ENCODE measurements around the gene HOXD3. TPM values are rescaled to one million over a fixed set of nuclear protein-coding genes. Genes with fewer than 3 reads are reported as not detected.

Gene HOXD3
- total and polyA plus RNA-seq, 9 of the 15 experiments (the other 6 are each of a cell fraction or from before 2014, with no cell fraction given), result not detected

DNA sequence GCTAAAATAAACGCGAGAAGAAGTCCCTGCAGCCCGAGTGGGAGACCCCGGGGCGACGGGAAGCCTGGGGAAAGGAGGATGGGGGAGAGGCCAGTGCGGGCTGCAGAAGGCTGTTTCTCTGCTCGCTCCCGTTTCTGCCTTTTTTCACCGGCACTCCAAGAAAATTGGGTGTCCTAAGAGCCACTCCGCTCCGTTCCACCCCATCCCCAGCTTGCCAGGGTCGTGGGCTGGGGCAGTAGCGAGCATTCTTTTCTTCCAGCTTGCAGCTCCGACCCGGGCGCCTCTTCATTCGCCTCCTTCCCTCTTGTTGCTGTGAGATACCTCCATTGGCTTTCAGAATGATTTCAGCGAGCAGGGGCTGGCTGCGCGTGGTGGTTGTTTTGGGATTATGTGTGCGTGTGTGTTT, 1.1 kb downstream of the HOXD3 start:
- Histone ChIP-seq H3K79me2 (ENCODE audit: control insufficient read depth, insufficient read depth, low read length) (no peaks in the 10 kb centered on the region), H4K20me1 (replicated peaks; ENCODE audit: control insufficient read depth, insufficient read depth, low read length) (peaks cover 8% of the 10 kb centered on the region), H3K9ac (ENCODE audit: insufficient read depth in 1 of 2, low read depth in 2 of 2, low read length in 2 of 2) (no peak overlapping the region), H3K36me3 (ENCODE audit: control insufficient read depth, insufficient read depth, low read length) (no peaks in the 10 kb centered on the region), H3K4me2 (ENCODE audit: insufficient read depth, low read length) (no peak overlapping the region), H2AFZ (ENCODE audit: low read depth, low read length) (no peak overlapping the region), H3K9me1 (ENCODE audit: control insufficient read depth, insufficient read depth, low read length) (no peaks in the 10 kb centered on the region), H3K27me3 (ENCODE audit: control insufficient read depth in 2 of 2, insufficient read depth in 2 of 2, low read length in 2 of 2) (peaks cover 71 to 73% of the 10 kb centered on the region in 2 experiments), H3K4me1 (replicated peaks in 1 of 2; ENCODE audit: control insufficient read depth in 2 of 2, insufficient read depth in 2 of 2, low read length in 2 of 2) (peaks cover 0 to 18% of the 10 kb centered on the region in 2 experiments; a peak in 2 of 5 replicates), H3K27ac (ENCODE audit: extremely low read depth, low read depth, low read length) (no peak overlapping the region), H3K4me3 (no peak overlapping the region), H3K9me3 (replicated peaks; ENCODE audit: control insufficient read depth, insufficient read depth, low read depth, low read length) (no peaks in the 10 kb centered on the region)
- ATAC-seq, result no peak
- FAIRE-seq, result no peak
- WGBS (ENCODE audit: insufficient coverage, low coverage, missing lambda C conversion rate), result 8% methylated on average over 22 of the region's 22 CpGs
- no TSS peak for BruUV-seq (replicated peaks)
- DNase-seq (ENCODE audit: extremely low read depth in 1 of 4, low spot score in 3 of 4), result no peak
- CTCF ChIA-PET (ENCODE audit: low intra/inter-chr PET ratio), result no interaction called here
- TF ChIP-seq HDAC1 (IDR thresholded peaks at IDR 0.05) (no peak), POLR3A (IDR thresholded peaks at IDR 0.05; ENCODE audit: borderline replicate concordance, extremely low read depth, insufficient read depth, insufficient read length) (no peak), NFATC3 (IDR thresholded peaks at IDR 0.05) (no peak), ARID2 (IDR thresholded peaks at IDR 0.05) (no peak), ZNF57 (CRISPR knock-in tag; IDR thresholded peaks at IDR 0.05) (no peak), CCAR2 (IDR thresholded peaks at IDR 0.05; ENCODE audit: low read depth, low read length) (no peak), ELF1 (tag; IDR thresholded peaks at IDR 0.05) (no peak), IRF2 (CRISPR knock-in tag; IDR thresholded peaks at IDR 0.05) (no peak), ZNF717 (CRISPR knock-in tag; IDR thresholded peaks at IDR 0.05) (no peak), ZFP1 (CRISPR knock-in tag; IDR thresholded peaks at IDR 0.05) (no peak), COPS2 (conservative IDR thresholded peaks at IDR 0.05) (no peak)
- TF ChIP-seq, protein P1, sequence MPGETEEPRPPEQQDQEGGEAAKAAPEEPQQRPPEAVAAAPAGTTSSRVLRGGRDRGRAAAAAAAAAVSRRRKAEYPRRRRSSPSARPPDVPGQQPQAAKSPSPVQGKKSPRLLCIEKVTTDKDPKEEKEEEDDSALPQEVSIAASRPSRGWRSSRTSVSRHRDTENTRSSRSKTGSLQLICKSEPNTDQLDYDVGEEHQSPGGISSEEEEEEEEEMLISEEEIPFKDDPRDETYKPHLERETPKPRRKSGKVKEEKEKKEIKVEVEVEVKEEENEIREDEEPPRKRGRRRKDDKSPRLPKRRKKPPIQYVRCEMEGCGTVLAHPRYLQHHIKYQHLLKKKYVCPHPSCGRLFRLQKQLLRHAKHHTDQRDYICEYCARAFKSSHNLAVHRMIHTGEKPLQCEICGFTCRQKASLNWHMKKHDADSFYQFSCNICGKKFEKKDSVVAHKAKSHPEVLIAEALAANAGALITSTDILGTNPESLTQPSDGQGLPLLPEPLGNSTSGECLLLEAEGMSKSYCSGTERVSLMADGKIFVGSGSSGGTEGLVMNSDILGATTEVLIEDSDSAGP (CRISPR knock-in tag; IDR thresholded peaks at IDR 0.05), result no peak
- TF ChIP-seq, protein P2, sequence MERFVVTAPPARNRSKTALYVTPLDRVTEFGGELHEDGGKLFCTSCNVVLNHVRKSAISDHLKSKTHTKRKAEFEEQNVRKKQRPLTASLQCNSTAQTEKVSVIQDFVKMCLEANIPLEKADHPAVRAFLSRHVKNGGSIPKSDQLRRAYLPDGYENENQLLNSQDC (CRISPR knock-in tag; IDR thresholded peaks at IDR 0.05), result no peak
- TF ChIP-seq, protein P3, sequence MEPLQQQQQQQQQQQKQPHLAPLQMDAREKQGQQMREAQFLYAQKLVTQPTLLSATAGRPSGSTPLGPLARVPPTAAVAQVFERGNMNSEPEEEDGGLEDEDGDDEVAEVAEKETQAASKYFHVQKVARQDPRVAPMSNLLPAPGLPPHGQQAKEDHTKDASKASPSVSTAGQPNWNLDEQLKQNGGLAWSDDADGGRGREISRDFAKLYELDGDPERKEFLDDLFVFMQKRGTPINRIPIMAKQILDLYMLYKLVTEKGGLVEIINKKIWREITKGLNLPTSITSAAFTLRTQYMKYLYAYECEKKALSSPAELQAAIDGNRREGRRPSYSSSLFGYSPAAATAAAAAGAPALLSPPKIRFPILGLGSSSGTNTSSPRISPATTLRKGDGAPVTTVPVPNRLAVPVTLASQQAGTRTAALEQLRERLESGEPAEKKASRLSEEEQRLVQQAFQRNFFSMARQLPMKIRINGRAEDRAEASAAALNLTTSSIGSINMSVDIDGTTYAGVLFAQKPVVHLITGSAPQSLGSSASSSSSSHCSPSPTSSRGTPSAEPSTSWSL (CRISPR knock-in tag; IDR thresholded peaks at IDR 0.05; ENCODE audit: borderline replicate concordance), result no peak
- in situ Hi-C loops (cut with MboI) (no loop called here), intact Hi-C loops (cut with micrococcal nuclease) (no loop called here)
- POLR2A ChIA-PET, result interaction anchor here (0.6 kb wide), 1 partner anchor 27 kb away, joined by 3 read pairs; no protein-coding TSS in a partner anchor

Measured in K562 (cell line).